Measurements from ENCODE around the gene NUDT2.

Gene NUDT2

GRCh38 chr9:34379334-34380033 is 50.1 kb downstream of the NUDT2 start:
- no peaks in the 10 kb centered on the region for H3F3A ChIP-seq (ENCODE audit: control insufficient read depth, insufficient read depth)
- no peaks in the 10 kb centered on the region for H3K9me3 ChIP-seq (ENCODE audit: control insufficient read depth, insufficient read depth, low read length)
- no peaks in the 10 kb centered on the region for H3K36me3 ChIP-seq (ENCODE audit: control insufficient read depth, low read length)
- H3K4me2 ChIP-seq (ENCODE audit: low read length) = peak overlapping the region; percentile 85
- peak overlapping the region; percentile 75 for H3K4me3 ChIP-seq (ENCODE audit: low read length)
- no peaks in the 10 kb centered on the region for H3K9me2 ChIP-seq (replicated peaks; ENCODE audit: control insufficient read depth, low read length)
- H3K27ac ChIP-seq (ENCODE audit: low read depth, low read length) = no peak overlapping the region
- peaks cover 19% of the 10 kb centered on the region for H3K27me3 ChIP-seq (ENCODE audit: control insufficient read depth, low read length)
- TF ChIP-seq CTCF (IDR thresholded peaks at IDR 0.05; ENCODE audit: low read depth, low read length, poor library complexity, severe bottlenecking) (peak; percentile 100), EZH2phosphoT487 (IDR thresholded peaks at IDR 0.05; ENCODE audit: borderline replicate concordance, low read length) (no peak)
- no peaks in the 10 kb centered on the region for H3K79me2 ChIP-seq (ENCODE audit: control insufficient read depth, low read length)
- no peaks in the 10 kb centered on the region for H4K20me1 ChIP-seq (ENCODE audit: control insufficient read depth, insufficient read depth, low read depth, low read length)
- H3K4me1 ChIP-seq (ENCODE audit: control insufficient read depth, low read length) = peaks cover 44% of the 10 kb centered on the region

DNA sequence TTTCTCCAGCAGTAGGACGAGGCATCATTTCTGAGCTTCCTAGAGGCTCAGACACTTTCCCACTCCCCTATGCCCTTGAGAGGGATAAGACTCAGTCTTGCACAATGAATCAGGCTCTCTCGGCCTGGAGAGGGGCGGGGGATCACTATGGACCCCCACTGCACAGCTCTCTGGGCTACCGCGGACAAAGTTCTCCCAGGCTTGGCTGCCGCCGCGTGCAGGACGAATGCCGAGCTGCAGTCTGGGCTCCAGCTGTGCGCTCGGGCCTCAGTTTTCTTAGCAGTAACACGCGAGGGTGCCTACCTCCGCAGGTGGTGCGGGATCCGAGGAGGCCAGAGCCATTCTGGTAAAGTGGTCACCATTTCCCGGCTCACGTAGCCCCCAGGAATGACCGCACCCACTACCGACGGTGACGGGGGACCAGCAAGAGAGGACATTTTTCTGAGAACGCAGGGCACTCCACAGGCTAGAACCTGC is 50.7 kb downstream of the NUDT2 start:
- peak overlapping the region; percentile 75 for H3K4me3 ChIP-seq (ENCODE audit: low read length)
- H3K4me2 ChIP-seq (ENCODE audit: low read length) = peak overlapping the region; percentile 85

DNA sequence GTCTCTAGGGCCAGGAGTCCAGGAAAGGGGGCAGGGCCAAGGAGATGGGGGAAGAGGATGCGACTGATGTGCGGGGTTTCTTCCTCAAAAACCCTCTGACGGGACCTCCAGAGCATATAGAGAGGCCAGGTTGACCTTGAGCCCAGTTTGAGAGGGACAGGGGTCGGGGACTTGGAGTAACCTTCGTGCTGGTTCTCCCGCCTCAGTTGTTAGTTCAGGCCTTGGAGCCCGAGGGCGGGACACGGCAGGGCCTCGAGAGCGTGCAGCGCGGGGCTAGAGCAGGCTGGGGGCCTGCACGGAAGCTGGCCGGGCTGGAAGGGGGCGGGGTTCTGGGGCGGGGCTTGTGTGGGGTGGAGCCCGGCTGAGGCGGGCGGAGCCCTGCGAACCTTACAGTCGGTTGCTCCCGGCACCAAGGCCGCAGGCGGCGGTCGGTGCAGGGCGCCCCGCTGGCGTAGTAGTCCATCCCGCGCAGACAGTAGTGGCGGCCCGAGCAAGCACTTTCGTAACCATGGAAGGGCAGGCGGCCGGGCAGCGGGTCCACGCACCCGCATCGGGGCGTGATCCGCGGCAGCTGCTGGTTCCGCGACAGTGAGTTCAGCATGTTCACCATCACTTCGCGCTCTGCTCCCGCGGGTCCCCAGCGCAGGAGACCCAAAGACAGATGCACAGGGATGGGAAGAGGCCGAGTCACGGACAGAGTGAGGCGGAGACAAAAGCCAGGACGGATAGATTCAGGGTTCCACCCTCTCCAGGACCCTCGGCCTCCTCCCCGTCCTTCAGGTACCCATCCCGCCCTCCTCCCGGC is 51.3 kb downstream of the NUDT2 start:
- H3K4me3 ChIP-seq (ENCODE audit: low read length) = peak overlapping the region; percentile 75
- H3K27ac ChIP-seq (ENCODE audit: low read depth, low read length) = no peak overlapping the region

More for the DNA sequence above, 50.7 kb downstream of the NUDT2 start:
- TF ChIP-seq EZH2phosphoT487 (IDR thresholded peaks at IDR 0.05; ENCODE audit: borderline replicate concordance, low read length) = no peak
- no peak for TF ChIP-seq CTCF (IDR thresholded peaks at IDR 0.05; ENCODE audit: low read depth, low read length, poor library complexity, severe bottlenecking)
- Histone ChIP-seq H3K36me3 (ENCODE audit: control insufficient read depth, low read length) (no peaks in the 10 kb centered on the region), H3K9me3 (ENCODE audit: control insufficient read depth, insufficient read depth, low read length) (no peaks in the 10 kb centered on the region), H3K27ac (ENCODE audit: low read depth, low read length) (no peak overlapping the region), H3K27me3 (ENCODE audit: control insufficient read depth, low read length) (peaks cover 19% of the 10 kb centered on the region), H4K20me1 (ENCODE audit: control insufficient read depth, insufficient read depth, low read depth, low read length) (no peaks in the 10 kb centered on the region), H3K79me2 (ENCODE audit: control insufficient read depth, low read length) (no peaks in the 10 kb centered on the region), H3F3A (ENCODE audit: control insufficient read depth, insufficient read depth) (no peaks in the 10 kb centered on the region), H3K4me1 (ENCODE audit: control insufficient read depth, low read length) (peaks cover 44% of the 10 kb centered on the region), H3K9me2 (replicated peaks; ENCODE audit: control insufficient read depth, low read length) (no peaks in the 10 kb centered on the region)

More for the DNA sequence above, 51.3 kb downstream of the NUDT2 start:
- Histone ChIP-seq H3K27me3 (ENCODE audit: control insufficient read depth, low read length) (peaks cover 19% of the 10 kb centered on the region), H3K4me1 (ENCODE audit: control insufficient read depth, low read length) (peaks cover 37% of the 10 kb centered on the region), H3F3A (ENCODE audit: control insufficient read depth, insufficient read depth) (no peaks in the 10 kb centered on the region), H3K9me2 (replicated peaks; ENCODE audit: control insufficient read depth, low read length) (no peaks in the 10 kb centered on the region), H3K4me2 (ENCODE audit: low read length) (peak overlapping the region; percentile 85), H3K36me3 (ENCODE audit: control insufficient read depth, low read length) (no peaks in the 10 kb centered on the region), H3K9me3 (ENCODE audit: control insufficient read depth, insufficient read depth, low read length) (no peaks in the 10 kb centered on the region), H3K79me2 (ENCODE audit: control insufficient read depth, low read length) (no peaks in the 10 kb centered on the region), H4K20me1 (ENCODE audit: control insufficient read depth, insufficient read depth, low read depth, low read length) (no peaks in the 10 kb centered on the region)
- TF ChIP-seq EZH2phosphoT487 (IDR thresholded peaks at IDR 0.05; ENCODE audit: borderline replicate concordance, low read length) (no peak), CTCF (IDR thresholded peaks at IDR 0.05; ENCODE audit: low read depth, low read length, poor library complexity, severe bottlenecking) (no peak)

Measured in DOHH2 (cell line).